Peyer's patch (tissue), 4 donors: ENCODE measurements around the gene FARS2. TPM values are rescaled to one million over a fixed set of nuclear protein-coding genes. Genes with fewer than 3 reads are reported as not detected.
"Not testable (repeated sequence)": the region's sequence is repeated elsewhere in the genome, so short reads cannot be mapped to it uniquely, and the experiment has no call there.

ENCODE experiments used
- DNase-seq, 3 donors: peaks; one replicate each; pipeline ENCODE4 v3.0.0-alpha.2; 2017 to 2019
- H3K27ac ChIP-seq, 4 donors: fragments of 200-600 bp; sonication (generic); one replicate each; pipeline ENCODE4 v1.5.1; 2016 to 2019
- H3K27me3 ChIP-seq, 2 donors: fragments of 200-600 bp; sonication (generic); one replicate each; pipeline ENCODE4 v1.5.1; 2019
- H3K36me3 ChIP-seq, 3 donors: fragments of 200-600 bp; sonication (generic); one replicate each; pipeline ENCODE4 v1.5.1; 2016 to 2019
- H3K4me1 ChIP-seq, 4 donors: fragments of 200-600 bp; sonication (generic); one replicate each; pipeline ENCODE4 v1.5.1; 2016 to 2019
- H3K4me3 ChIP-seq, 4 donors: fragments of 200-600 bp; sonication (generic); 1 replicate in 3 of 4; 2 replicates in 1 of 4; pipeline ENCODE4 v1.5.1; 2016 to 2019; ENCODE audit warnings: mild to moderate bottlenecking in 1 of 4
- H3K9me3 ChIP-seq, 4 donors: fragments of 200-600 bp; sonication (generic); one replicate each; pipeline ENCODE4 v1.5.1; 2016 to 2019; ENCODE audit warnings: mild to moderate bottlenecking in 1 of 4
- POLR2A ChIP-seq, 2 donors: fragments of 450-650 bp; IDR thresholded peaks; one replicate each; pipeline ENCODE4 v1.5.1; 2017; ENCODE audit warnings: antibody characterized with exemption in 2 of 2, mild to moderate bottlenecking in 2 of 2, moderate library complexity in 2 of 2
- total RNA-seq, 4 donors: library from RNA; depleted of rRNA; stranded (reverse); fragments of >200 nt; gene quantifications; one replicate each; pipeline ENCODE4 v1.1.0, GENCODE V29; 2016
- TF ChIP-seq, protein P1 (sequence below), 6 experiments: fragments of 450-650 bp in 4 of 6; fragments of 200-600 bp in 2 of 6; sonication (generic) in 1 of 6; IDR thresholded peaks; one replicate each; pipeline ENCODE4 v1.5.1; 2017 to 2019; ENCODE audit warnings: antibody characterized with exemption in 6 of 6, mild to moderate bottlenecking in 3 of 6, moderate library complexity in 1 of 6

Gene FARS2
- total RNA-seq, 4 donors from 2014 or later, result 9.5 to 42.1 (median 17.1) TPM

DNA sequence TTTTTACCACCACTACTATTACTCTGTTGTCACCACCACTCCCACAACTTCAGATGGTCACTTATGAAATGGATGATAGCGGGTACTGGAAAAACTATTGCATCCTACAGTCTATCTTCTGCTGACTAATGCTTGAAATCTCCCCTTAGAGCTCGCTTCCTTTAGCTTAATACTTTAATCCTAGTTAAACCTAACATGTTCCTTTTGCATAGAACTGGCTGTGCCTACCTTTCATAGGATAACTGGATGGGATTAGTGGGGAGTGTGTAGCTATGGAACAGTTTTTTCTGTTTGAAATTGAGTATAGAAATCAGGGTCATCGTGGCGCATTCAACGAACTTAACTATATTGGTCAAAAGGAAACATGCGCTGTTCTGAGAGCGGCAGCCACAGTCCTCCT is 294.7 kb downstream of the FARS2 start:
- Histone ChIP-seq H3K27me3 (no peaks in the 10 kb centered on the region), H3K27ac (no peak overlapping the region), H3K4me1 (no peaks in the 10 kb centered on the region), H3K36me3 (no peaks in the 10 kb centered on the region), H3K9me3 (no peaks in the 10 kb centered on the region), H3K4me3 (no peak overlapping the region)
- no peak for DNase-seq
- TF ChIP-seq, protein P1, sequence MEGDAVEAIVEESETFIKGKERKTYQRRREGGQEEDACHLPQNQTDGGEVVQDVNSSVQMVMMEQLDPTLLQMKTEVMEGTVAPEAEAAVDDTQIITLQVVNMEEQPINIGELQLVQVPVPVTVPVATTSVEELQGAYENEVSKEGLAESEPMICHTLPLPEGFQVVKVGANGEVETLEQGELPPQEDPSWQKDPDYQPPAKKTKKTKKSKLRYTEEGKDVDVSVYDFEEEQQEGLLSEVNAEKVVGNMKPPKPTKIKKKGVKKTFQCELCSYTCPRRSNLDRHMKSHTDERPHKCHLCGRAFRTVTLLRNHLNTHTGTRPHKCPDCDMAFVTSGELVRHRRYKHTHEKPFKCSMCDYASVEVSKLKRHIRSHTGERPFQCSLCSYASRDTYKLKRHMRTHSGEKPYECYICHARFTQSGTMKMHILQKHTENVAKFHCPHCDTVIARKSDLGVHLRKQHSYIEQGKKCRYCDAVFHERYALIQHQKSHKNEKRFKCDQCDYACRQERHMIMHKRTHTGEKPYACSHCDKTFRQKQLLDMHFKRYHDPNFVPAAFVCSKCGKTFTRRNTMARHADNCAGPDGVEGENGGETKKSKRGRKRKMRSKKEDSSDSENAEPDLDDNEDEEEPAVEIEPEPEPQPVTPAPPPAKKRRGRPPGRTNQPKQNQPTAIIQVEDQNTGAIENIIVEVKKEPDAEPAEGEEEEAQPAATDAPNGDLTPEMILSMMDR (IDR thresholded peaks at IDR 0.05), result no peak
- no peak for TF ChIP-seq POLR2A (IDR thresholded peaks at IDR 0.05)

DNA sequence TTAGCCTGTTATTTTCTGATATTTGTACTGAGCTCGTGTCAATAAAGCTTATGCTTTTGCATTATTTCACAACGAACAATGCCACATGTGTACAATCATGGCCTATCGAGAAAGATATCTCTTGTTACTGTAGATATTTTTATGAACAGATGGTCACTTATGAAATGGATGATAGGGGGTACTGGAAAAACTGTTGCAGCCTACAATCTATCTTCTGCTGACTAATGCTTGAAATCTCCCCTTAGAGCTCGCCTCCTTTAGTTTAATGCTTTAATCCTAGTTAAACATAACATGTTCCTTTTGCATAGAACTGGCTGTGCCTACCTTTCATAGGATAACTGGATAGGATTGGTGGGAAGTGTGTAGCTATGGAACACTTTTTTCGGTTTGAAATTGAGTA is 296.2 kb downstream of the FARS2 start:
- H3K4me1 ChIP-seq, result no peaks in the 10 kb centered on the region
- TF ChIP-seq, protein P1 (IDR thresholded peaks at IDR 0.05), result no peak
- no peak for TF ChIP-seq POLR2A (IDR thresholded peaks at IDR 0.05)

DNA sequence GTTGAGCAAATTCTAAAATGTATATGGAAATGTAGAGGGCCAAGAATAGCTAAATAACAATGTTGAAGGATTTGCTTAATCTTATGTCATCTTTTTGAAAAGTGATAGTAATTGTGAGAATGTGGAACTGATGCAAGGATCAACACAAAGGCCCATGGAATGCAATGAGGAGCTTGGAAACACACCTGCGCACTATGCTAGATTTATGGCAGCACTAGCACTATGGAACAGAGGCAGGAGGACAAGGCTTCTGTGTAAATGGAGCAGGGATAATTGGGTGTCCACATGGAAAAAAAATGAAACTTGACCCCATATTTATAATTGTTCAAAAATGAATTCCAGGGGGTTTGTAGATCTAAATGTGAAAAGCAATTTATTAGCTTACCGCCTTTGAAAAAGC is 298.3 kb downstream of the FARS2 start:
- no peaks in the 10 kb centered on the region for H3K9me3 ChIP-seq

More for the DNA sequence above, 296.2 kb downstream of the FARS2 start:
- H3K27me3 ChIP-seq, result no peaks in the 10 kb centered on the region
- no peak for DNase-seq
- H3K9me3 ChIP-seq, result no peaks in the 10 kb centered on the region
- H3K27ac ChIP-seq, result no peak overlapping the region
- H3K4me3 ChIP-seq, result no peak overlapping the region
- no peaks in the 10 kb centered on the region for H3K36me3 ChIP-seq

DNA sequence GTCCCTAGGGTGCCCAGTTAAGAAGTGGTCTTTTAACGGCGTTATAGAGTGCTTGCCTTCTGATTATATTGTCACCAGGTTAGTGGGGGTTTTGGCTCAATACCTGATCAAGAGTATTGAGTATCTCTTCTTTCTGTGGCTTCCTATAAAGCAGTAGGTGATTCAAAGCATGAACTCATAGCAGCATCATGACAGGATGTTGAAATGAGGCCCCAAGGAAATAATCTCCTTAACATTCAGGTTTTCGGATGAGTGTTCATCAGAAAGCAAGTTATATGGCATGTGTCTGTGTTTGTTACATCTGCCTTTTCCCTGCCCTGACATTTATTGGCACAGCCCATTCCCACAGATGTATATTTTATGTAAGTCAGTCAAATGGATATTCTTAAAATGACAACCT is 301.0 kb downstream of the FARS2 start:
- no peaks in the 10 kb centered on the region for H3K36me3 ChIP-seq
- no peak overlapping the region for H3K4me3 ChIP-seq
- H3K4me1 ChIP-seq, result no peaks in the 10 kb centered on the region
- no peaks in the 10 kb centered on the region for H3K9me3 ChIP-seq
- H3K27ac ChIP-seq, result no peak overlapping the region
- DNase-seq, result no peak
- TF ChIP-seq, protein P1 (IDR thresholded peaks at IDR 0.05), result no peak
- TF ChIP-seq POLR2A (IDR thresholded peaks at IDR 0.05), result no peak
- no peaks in the 10 kb centered on the region for H3K27me3 ChIP-seq

More for the DNA sequence above, 298.3 kb downstream of the FARS2 start:
- H3K4me3 ChIP-seq, result no peak overlapping the region
- no peak for DNase-seq
- H3K27me3 ChIP-seq, result no peaks in the 10 kb centered on the region
- H3K4me1 ChIP-seq, result no peaks in the 10 kb centered on the region
- TF ChIP-seq POLR2A (IDR thresholded peaks at IDR 0.05), result no peak
- TF ChIP-seq, protein P1 (IDR thresholded peaks at IDR 0.05), result no peak
- no peaks in the 10 kb centered on the region for H3K36me3 ChIP-seq
- no peak overlapping the region for H3K27ac ChIP-seq

DNA sequence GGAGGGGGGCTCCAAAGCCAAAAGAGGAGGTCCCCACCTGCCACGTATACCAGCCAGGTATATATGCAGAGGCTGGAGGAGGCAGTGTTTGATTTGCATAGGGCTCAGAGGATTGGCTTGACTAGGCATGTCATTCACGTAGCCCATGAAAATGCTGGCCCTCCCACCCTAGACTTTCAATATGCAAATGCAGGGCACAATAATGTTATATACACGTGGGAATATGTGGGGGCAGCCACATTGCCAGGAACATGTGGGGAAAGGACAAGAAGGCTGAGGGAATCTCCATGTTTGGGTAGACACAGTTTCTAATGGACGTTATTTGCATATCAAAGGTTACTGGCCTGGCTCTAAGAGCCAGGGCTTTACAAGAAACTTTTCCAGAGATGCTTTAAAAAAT is 301.8 kb downstream of the FARS2 start:
- TF ChIP-seq, protein P1 (IDR thresholded peaks at IDR 0.05), result no peak
- no peak for TF ChIP-seq POLR2A (IDR thresholded peaks at IDR 0.05)
- no peak for DNase-seq
- H3K27me3 ChIP-seq, result no peaks in the 10 kb centered on the region
- no peak overlapping the region for H3K4me3 ChIP-seq
- no peaks in the 10 kb centered on the region for H3K36me3 ChIP-seq
- no peaks in the 10 kb centered on the region for H3K9me3 ChIP-seq
- no peaks in the 10 kb centered on the region for H3K4me1 ChIP-seq
- H3K27ac ChIP-seq, result no peak overlapping the region

DNA sequence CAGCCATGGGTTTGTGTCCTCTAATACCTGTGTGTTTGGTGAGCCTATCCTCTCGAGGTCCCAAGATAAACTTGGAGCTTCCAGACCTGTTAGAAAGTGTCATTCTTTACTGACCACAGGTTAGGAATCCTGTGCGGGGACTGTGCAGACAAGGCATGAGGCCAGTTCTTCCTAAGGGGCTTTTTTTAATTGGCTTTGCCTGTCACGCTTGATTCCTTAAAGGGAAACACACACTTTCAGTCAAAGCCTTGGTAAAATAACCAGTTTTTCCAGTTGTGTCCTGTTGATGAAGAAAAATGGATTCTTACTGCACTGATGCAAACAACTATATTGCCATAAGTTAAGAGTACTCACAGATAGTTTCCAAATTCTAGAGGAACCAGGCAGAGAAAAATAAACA is 303.4 kb downstream of the FARS2 start:
- not testable (repeated sequence) for H3K27ac ChIP-seq, H3K4me1 ChIP-seq, H3K27me3 ChIP-seq, H3K4me3 ChIP-seq, H3K36me3 ChIP-seq, DNase-seq, H3K9me3 ChIP-seq
